NCI-H510A (cell line): ENCODE data around the gene NTNG1.
A peak's percentile ranks its signal among the peaks of the same experiment; 100 is the strongest.

Source experiments
- DNase-seq: peaks from one replicate; lab custom pipeline; 2025; lab: John Stamatoyannopoulos, UW

NTNG1 gene

DNA sequence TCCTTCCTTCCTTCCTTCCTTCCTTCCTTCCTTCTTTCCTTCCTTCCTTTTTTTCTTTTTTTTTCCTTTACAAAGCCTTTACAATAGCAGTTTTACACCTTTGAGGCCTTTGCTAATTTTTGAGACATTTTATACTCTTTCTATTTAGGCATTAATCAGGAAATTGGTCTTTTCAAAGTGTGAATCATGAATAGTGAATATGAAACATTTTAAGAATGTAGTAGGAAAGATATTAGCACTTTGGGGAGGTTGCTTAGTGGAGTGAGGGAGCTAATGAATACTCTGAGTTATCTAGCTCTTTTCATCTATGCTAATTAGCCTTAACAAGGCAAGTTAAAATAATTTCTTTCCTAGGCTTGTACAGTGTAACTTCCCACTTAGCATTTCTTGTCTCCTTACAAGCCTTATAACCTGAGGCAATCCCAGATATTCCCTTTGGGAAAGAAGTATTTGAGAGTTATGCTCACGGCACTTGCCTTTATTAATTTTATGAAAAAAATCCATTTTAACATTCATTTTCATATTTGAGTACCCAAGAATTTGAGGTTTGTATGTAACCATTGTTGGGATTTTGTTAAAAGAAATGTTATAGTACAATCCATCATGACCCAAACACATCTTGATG lies 122.6 kb downstream of the NTNG1 start:
- DNase-seq, result no peak

- DNase-seq, result no peak
These were observed 123.2 kb downstream of the NTNG1 start for GRCh38 chr1:107264007-107264406.

- no peak for DNase-seq
These were observed 123.7 kb downstream of the NTNG1 start for GRCh38 chr1:107264561-107264960.

- DNase-seq, result no peak
These were observed 126.7 kb downstream of the NTNG1 start for GRCh38 chr1:107267489-107267888.

DNA sequence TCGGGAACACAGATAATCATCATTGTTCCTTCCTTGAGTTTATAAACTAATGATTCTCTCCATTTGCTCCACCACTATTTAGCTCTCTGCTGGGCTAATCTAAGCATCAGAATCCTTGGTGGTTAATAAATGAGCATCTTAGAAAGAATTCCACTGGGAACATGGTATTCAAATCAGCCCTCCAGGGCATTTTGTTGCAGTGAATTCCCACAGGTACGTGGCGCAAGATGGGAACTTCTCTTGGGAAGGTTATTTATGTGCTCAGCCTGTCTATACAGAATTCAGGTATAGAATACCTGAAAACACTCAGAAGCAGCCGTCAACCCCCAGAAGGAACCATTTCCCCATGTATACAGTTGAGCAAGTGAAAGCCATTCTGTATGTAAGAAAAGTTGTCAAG lies 131.5 kb downstream of the NTNG1 start:
- no peak for DNase-seq

GRCh38 chr1:107273515-107273914 lies 132.7 kb downstream of the NTNG1 start:
- DNase-seq, result no peak

GRCh38 chr1:107274227-107274626 lies 133.4 kb downstream of the NTNG1 start:
- DNase-seq, result no peak

GRCh38 chr1:107276247-107276646 lies 135.4 kb downstream of the NTNG1 start:
- no peak for DNase-seq

- DNase-seq, result peak; percentile 9
These were observed 136.2 kb downstream of the NTNG1 start for GRCh38 chr1:107277022-107277421.

DNA sequence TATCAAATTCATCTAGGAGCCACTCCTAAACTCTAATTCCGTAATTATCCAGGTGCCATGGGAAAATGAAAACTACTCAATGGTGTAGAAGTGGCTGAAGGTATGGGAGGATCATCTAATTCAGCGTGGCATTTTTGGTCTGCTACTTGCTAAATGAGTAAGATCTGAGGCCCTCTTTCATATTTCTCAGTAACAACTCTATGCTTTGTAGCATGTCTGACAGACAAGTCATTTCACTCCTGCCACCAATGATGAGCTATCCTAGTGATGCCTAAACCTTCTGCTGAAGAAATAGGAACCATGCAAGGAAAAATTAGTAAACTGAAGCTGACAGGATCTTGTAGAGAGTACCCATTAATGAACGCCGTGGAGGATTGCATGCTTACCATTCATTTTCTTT lies 145.3 kb downstream of the NTNG1 start:
- DNase-seq, result no peak

- DNase-seq, result no peak
These were observed 151.1 kb downstream of the NTNG1 start for GRCh38 chr1:107291987-107292386.

DNA sequence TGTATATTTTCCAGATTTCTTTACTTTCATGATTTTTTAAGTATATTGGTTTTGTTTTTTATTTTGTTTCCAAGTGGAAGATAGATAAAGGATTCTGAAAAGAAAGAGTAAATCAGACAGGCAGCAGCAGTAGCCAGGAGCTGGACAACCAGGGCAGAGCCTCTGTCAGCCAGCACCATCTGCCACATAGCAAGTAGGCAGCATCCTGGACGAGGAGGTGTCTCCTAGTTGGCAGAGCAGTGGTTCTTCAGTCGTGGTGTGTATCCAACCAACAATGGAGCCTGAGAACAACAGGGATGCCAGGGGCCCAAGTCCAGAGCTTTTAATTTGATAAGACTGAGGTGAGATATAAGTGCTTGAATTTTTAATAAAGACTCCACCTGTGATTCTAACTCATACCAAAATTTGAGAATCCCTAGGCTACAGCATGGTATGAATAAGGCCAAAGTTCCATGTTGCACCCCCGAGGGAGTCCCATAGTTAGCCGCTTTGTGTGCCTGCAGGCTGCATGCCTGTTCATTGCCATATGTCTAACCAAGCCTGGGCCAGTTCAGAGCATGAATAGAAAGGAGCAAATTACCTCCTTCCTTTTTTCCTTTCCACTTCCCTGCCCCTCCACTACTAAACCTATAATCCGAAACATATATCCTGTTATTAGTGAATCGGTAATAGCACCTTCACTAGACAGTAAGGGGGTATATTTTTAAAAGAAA lies 153.2 kb downstream of the NTNG1 start:
- no peak for DNase-seq

DNA sequence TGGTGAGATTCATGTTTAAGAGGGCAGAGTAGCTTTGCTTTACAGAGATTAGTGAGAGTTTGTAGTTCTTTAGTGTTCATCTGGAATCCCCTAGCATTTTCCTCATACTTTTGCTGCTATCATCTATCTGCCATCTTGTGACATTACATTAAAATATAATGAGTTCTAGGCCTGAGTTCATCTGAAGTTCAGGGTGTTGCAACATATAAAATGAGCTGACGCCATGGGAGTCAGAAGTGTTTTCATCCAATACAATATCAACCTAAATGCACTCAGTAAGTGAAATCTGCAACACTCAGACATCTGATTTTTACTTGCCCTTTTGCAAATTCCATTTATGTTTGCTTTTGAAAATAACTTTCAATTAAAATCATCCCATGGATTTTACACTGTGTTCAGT lies 153.8 kb downstream of the NTNG1 start:
- no peak for DNase-seq

DNA sequence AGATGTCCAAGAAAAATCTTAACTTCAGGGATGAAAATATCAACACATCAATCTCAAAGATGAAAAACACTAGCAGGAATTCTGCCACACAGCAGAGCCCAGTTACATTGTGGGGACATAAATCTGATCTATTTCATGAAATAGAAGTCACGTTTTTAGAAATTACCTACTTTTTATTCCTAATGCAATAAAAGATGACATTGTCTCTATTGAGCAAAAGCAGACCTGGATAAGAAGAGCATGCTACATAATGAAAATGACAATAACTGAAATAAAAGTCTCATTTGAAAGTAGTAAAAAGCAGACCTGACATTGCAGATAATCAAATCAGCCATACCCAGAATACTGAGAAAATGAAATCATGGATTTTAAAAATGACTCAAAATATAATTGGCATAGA lies 156.8 kb downstream of the NTNG1 start:
- no peak for DNase-seq

DNA sequence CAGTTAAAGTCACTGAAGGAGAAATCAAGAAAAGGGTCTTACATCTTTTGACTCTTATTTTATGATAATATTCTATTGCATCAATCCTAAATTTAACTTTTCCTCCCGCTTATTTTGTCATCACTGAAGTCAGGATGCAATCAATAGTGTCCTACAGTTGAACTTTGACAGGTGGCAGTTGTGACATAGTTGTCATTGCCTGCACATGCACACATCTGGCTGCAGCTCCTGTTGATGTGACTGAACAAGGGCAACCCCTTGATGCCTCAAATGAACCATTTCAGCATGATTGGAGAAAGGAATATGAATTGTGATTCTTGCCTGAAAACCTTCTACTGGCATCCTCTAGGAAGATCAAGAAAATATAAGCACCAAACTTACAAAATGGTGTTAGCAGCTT lies 157.7 kb downstream of the NTNG1 start:
- no peak for DNase-seq

- no peak for DNase-seq
These were observed 158.7 kb downstream of the NTNG1 start for GRCh38 chr1:107299521-107299920.

DNA sequence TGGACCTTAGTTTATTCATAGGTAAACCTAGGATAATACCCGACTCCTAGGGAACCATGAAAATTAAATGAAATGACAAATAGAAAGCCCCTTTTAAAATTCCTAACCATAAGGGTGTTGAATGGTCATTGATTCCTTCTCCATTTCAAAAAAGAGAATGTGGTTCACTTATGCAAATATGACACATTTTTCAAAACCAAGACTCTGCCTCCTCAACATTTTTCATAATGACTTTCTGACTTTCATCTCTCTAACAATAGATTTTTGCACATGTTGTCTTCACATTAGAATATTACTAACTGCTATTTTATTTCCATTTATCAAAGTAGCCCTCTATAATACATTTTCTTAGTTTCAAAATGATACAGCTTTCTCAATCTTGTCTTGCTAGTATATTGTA lies 169.1 kb downstream of the NTNG1 start:
- no peak for DNase-seq

- no peak for DNase-seq
These were observed 174.8 kb downstream of the NTNG1 start for GRCh38 chr1:107315652-107316051.

- DNase-seq, result no peak
These were observed 178.1 kb downstream of the NTNG1 start for GRCh38 chr1:107318932-107319331.

DNA sequence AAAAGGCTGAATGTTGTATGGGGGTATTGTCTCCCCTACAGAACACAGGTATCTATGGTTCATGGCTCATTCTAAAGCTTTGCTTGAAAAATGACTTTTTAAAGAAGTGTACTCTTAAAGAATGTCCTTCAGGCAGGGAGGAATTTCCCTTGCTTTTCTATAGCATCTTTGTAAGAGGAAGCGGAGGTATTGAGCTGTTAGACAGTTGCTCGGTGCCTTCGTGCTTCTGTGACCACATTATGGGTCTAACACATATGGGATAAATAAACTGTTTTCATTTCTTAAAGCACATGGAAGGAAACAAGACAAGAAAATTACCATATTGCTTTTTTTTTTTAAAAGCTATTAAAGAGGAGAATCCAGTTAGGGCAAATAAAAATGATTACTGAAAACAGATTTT lies 182.9 kb downstream of the NTNG1 start:
- no peak for DNase-seq

- DNase-seq, result no peak
These were observed 186.1 kb downstream of the NTNG1 start for GRCh38 chr1:107326824-107327445.

DNA sequence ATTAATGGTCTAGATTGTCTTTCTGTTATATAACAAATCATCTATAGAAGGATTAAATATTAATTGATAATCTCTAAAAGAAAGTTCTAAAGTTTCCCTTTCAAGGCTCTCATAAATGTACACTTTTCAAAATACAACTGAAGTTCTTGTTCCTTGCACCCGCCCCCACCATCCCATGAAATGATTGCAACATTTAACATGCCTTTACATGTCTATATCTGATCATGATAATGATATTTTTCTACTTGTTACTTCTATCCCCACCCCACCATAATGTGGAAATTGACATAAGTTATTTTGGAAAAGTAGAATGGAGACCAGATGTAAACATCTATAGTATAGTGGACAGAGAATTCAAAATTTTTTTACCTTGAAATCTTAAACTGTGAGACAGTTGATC lies 186.6 kb downstream of the NTNG1 start:
- DNase-seq, result no peak

- DNase-seq, result no peak
These were observed 187.2 kb downstream of the NTNG1 start for GRCh38 chr1:107328087-107328486.

GRCh38 chr1:107339775-107340174 lies 198.9 kb downstream of the NTNG1 start:
- peak; percentile 26 for DNase-seq
